ENCODE data around the gene PIGQ.

The PIGQ gene

GRCh38 chr16:539901-540530, 29.8 kb upstream of the PIGQ start:
- TF ChIP-seq, protein P1, sequence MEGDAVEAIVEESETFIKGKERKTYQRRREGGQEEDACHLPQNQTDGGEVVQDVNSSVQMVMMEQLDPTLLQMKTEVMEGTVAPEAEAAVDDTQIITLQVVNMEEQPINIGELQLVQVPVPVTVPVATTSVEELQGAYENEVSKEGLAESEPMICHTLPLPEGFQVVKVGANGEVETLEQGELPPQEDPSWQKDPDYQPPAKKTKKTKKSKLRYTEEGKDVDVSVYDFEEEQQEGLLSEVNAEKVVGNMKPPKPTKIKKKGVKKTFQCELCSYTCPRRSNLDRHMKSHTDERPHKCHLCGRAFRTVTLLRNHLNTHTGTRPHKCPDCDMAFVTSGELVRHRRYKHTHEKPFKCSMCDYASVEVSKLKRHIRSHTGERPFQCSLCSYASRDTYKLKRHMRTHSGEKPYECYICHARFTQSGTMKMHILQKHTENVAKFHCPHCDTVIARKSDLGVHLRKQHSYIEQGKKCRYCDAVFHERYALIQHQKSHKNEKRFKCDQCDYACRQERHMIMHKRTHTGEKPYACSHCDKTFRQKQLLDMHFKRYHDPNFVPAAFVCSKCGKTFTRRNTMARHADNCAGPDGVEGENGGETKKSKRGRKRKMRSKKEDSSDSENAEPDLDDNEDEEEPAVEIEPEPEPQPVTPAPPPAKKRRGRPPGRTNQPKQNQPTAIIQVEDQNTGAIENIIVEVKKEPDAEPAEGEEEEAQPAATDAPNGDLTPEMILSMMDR (IDR thresholded peaks at IDR 0.05), result no peak
- H3K79me2 ChIP-seq, result peaks cover 37% of the 10 kb centered on the region
- no peaks in the 10 kb centered on the region for H3K36me3 ChIP-seq (ENCODE audit: control insufficient read depth, insufficient read depth, low read length)
- no peaks in the 10 kb centered on the region for H3K27me3 ChIP-seq (ENCODE audit: control insufficient read depth, insufficient read depth, low read length)
- no peaks in the 10 kb centered on the region for H3K9me3 ChIP-seq (ENCODE audit: control insufficient read depth, low read length)
- H3K4me2 ChIP-seq (ENCODE audit: low read length), result no peak overlapping the region
- no peak overlapping the region for H3K27ac ChIP-seq
- no peak overlapping the region for H2AFZ ChIP-seq
- no peak overlapping the region for H3K4me3 ChIP-seq (ENCODE audit: low read depth, low read length)
- no peak overlapping the region for H3K9ac ChIP-seq
- H3K4me1 ChIP-seq, result no peaks in the 10 kb centered on the region

DNA sequence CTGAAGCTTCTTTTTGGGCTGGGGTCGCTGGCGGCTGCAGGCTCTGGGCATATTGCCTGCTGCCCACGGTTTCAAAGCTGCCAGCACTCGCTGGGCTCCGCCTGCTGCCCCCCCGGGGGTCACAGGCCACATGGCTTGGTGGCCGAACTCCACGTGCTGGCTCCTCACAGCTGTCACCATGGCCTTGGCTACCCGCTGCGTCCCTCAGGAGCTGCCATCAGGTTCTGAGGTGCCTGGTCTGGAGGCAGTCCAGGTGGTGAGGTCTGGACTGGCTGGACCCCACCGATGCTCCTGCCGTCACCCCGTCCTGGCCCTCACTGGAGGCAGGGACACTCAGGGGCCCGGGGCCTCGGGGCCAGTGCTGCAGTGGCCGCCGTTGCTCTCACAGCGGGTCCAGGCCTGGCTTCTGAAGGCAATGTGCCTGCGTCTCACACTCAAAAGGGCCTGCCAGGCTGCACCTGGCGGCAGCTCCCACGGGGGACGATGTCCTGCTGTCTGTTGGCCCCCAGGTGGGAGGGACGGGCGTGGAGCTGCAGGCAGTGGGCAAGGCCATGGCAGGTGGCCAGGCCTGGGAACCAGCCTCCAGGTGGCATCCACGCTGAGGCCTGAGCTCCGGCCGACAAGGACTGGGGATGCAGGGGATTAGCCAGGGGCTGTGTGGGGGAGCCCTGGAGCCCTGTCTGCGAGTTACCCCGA, 29.0 kb upstream of the PIGQ start:
- Histone ChIP-seq H3K36me3 (ENCODE audit: control insufficient read depth, insufficient read depth, low read length) (no peaks in the 10 kb centered on the region), H3K27me3 (ENCODE audit: control insufficient read depth, insufficient read depth, low read length) (no peaks in the 10 kb centered on the region), H3K4me1 (no peaks in the 10 kb centered on the region), H3K27ac (no peak overlapping the region), H2AFZ (no peak overlapping the region), H3K9me3 (ENCODE audit: control insufficient read depth, low read length) (no peaks in the 10 kb centered on the region), H3K4me2 (ENCODE audit: low read length) (no peak overlapping the region), H3K79me2 (peaks cover 34% of the 10 kb centered on the region), H3K9ac (no peak overlapping the region), H3K4me3 (ENCODE audit: low read depth, low read length) (no peak overlapping the region)
- TF ChIP-seq, protein P1 (IDR thresholded peaks at IDR 0.05), result no peak

DNA sequence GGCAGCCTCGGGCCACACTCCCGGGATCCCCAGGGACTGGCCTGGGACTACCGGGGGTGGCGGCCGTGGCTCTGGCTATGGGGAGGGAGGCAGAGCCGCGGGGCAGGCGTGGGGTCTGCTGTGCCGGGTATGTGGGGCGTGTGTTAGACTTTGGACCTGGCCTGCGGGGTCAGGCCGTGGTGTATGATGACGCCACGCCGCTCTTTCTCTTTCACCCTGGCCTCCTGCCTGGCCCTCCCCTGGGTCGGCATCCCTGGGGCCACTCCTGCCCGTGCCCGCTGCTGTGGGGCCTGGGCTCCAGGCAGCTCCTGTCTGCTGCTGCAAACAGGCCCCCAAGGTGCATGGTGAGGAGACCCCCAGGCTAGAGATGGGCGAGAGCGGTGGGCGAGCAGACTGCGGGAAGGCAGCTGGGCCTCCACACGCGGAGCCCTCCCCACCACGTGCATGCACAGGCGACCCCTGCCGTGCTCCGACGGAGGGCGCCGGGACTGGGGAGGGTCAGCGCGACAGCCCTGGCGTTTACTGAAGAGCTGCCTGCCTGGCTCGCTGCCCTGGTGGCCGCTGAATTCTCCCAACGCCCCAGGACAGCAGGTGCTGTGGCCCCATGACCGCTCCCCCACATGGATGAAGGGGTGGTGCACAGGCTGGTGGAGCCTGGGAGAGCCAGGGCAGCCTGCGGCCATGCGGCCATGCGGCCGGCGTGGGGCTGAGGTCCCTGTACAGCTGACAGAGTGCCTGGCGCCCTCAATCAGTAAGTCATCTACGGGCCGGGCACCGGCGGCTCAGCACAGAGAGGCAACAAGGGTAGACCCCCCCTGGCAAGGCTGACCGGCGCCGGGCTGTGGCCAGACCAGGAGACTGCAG, 26.2 kb upstream of the PIGQ start:
- Histone ChIP-seq H3K27me3 (ENCODE audit: control insufficient read depth, insufficient read depth, low read length) (no peaks in the 10 kb centered on the region), H3K9ac (no peak overlapping the region), H3K4me3 (ENCODE audit: low read depth, low read length) (no peak overlapping the region), H3K36me3 (ENCODE audit: control insufficient read depth, insufficient read depth, low read length) (no peaks in the 10 kb centered on the region), H3K27ac (no peak overlapping the region), H3K79me2 (peaks cover 22% of the 10 kb centered on the region), H3K9me3 (ENCODE audit: control insufficient read depth, low read length) (no peaks in the 10 kb centered on the region), H3K4me2 (ENCODE audit: low read length) (no peak overlapping the region), H2AFZ (no peak overlapping the region), H3K4me1 (no peaks in the 10 kb centered on the region)
- TF ChIP-seq, protein P1 (IDR thresholded peaks at IDR 0.05), result no peak

DNA sequence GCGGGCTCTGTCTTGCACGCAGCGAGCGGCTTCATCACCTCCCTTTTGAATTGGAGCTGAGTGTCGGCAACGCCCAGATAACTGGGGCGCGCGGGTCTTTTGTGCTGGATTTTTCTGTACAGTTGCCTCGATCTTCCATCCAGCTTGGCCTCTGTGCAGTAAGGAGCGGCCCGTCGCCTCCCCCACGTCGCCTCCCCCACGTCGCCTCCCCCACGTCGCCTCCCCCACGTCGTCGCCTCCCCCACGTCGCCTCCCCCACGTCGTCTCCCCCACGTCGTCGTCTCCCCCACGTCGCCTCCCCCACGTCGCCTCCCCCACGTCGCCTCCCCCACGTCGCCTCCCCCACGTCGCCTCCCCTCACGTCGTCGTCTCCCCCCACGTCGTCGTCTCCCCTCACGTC, 25.3 kb upstream of the PIGQ start:
- H3K27me3 ChIP-seq (ENCODE audit: control insufficient read depth, insufficient read depth, low read length), result no peaks in the 10 kb centered on the region
- H3K9ac ChIP-seq, result no peak overlapping the region
- H3K4me1 ChIP-seq, result no peaks in the 10 kb centered on the region
- peaks cover 16% of the 10 kb centered on the region for H3K79me2 ChIP-seq
- no peaks in the 10 kb centered on the region for H3K36me3 ChIP-seq (ENCODE audit: control insufficient read depth, insufficient read depth, low read length)
- no peak overlapping the region for H3K4me2 ChIP-seq (ENCODE audit: low read length)
- H3K4me3 ChIP-seq (ENCODE audit: low read depth, low read length), result no peak overlapping the region
- H2AFZ ChIP-seq, result no peak overlapping the region
- TF ChIP-seq, protein P1 (IDR thresholded peaks at IDR 0.05), result no peak
- H3K9me3 ChIP-seq (ENCODE audit: control insufficient read depth, low read length), result no peaks in the 10 kb centered on the region
- no peak overlapping the region for H3K27ac ChIP-seq

Data from parathyroid adenoma (tissue), 2 donors.